Astrocyte (in vitro differentiated cells and primary cell): ENCODE measurements around the gene YJEFN3. TPM values are rescaled to one million over a fixed set of nuclear protein-coding genes. Genes with fewer than 3 reads are reported as not detected.
A peak's percentile ranks its signal among the peaks of the same experiment; 100 is the strongest.

Source experiments
- DNase-seq: peaks from one replicate; pipeline ENCODE4 v3.0.0-alpha.2; 2010; ENCODE audit warnings: low read depth
- FAIRE-seq: peaks from 2 replicates; lab custom pipeline; 2011; peaks lifted over from hg19 to GRCh38; lab: Jason Lieb, UNC
- H2AFZ ChIP-seq: 2 replicates; pipeline ENCODE4 v1.6.0; 2012; ENCODE audit warnings: low read depth, low read length, inconsistent platforms
- H3K27ac ChIP-seq: 2 replicates; pipeline ENCODE4 v1.5.1; 2011; ENCODE audit warnings: low read depth, low read length, inconsistent platforms
- H3K27me3 ChIP-seq: 2 replicates; pipeline ENCODE4 v1.6.0; 2011; ENCODE audit warnings: low read length, inconsistent platforms; ENCODE audit not compliant: insufficient read depth
- H3K36me3 ChIP-seq: 2 replicates; pipeline ENCODE4 v1.5.1; 2011; ENCODE audit warnings: low read length, inconsistent platforms; ENCODE audit not compliant: insufficient read depth
- H3K4me1 ChIP-seq: 2 replicates; pipeline ENCODE4 v1.5.1; 2011; ENCODE audit warnings: low read length, inconsistent platforms; ENCODE audit not compliant: insufficient read depth
- H3K4me2 ChIP-seq: 2 replicates; pipeline ENCODE4 v1.6.0; 2012; ENCODE audit warnings: low read length, inconsistent platforms
- H3K4me3 ChIP-seq: 2 replicates; pipeline ENCODE4 v1.5.1; 2011; ENCODE audit warnings: low read depth, mild to moderate bottlenecking, low read length, inconsistent platforms; ENCODE audit not compliant: insufficient read depth
- H3K79me2 ChIP-seq: 2 replicates; pipeline ENCODE4 v1.6.0; 2012; ENCODE audit warnings: mild to moderate bottlenecking, low read length, inconsistent platforms; ENCODE audit not compliant: insufficient read depth
- H3K9ac ChIP-seq: 2 replicates; pipeline ENCODE4 v1.6.0; 2012; ENCODE audit warnings: mild to moderate bottlenecking, low read length, inconsistent platforms
- H3K9me3 ChIP-seq: 2 replicates; pipeline ENCODE4 v1.5.1; 2012; ENCODE audit warnings: low read depth, mild to moderate bottlenecking, low read length, inconsistent platforms; ENCODE audit not compliant: insufficient read depth
- H4K20me1 ChIP-seq: 2 replicates; pipeline ENCODE4 v1.6.0; 2012; ENCODE audit warnings: low read length, inconsistent platforms; ENCODE audit not compliant: insufficient read depth
- H3K27ac Mint-ChIP-seq: one replicate; pipeline ENCODE4 v1.8.0; 2021; ENCODE audit warnings: mild to moderate bottlenecking, mixed read lengths; ENCODE audit not compliant: unreplicated experiment
- H3K27me3 Mint-ChIP-seq: one replicate; pipeline ENCODE4 v1.8.0; 2021; ENCODE audit warnings: low read depth, mixed read lengths; ENCODE audit not compliant: unreplicated experiment
- H3K36me3 Mint-ChIP-seq: one replicate; pipeline ENCODE4 v1.8.0; 2021; ENCODE audit warnings: low read depth, mixed read lengths; ENCODE audit not compliant: unreplicated experiment
- H3K4me1 Mint-ChIP-seq: one replicate; pipeline ENCODE4 v1.8.0; 2021; ENCODE audit warnings: low read depth, mixed read lengths; ENCODE audit not compliant: unreplicated experiment
- H3K4me3 Mint-ChIP-seq: one replicate; pipeline ENCODE4 v1.8.0; 2021; ENCODE audit warnings: mild to moderate bottlenecking, moderate library complexity, mixed read lengths; ENCODE audit not compliant: unreplicated experiment
- H3K9me3 Mint-ChIP-seq: one replicate; pipeline ENCODE4 v1.8.0; 2021; ENCODE audit warnings: mild to moderate bottlenecking, mixed read lengths; ENCODE audit not compliant: unreplicated experiment
- EZH2 ChIP-seq: IDR thresholded peaks from 2 replicates; pipeline ENCODE4 v1.6.1; 2012; ENCODE audit warnings: mild to moderate bottlenecking, low read length, inconsistent platforms; ENCODE audit not compliant: insufficient read depth
- total RNA-seq: library from RNA; stranded (reverse); gene quantifications from 2 replicates; pipeline ENCODE4 v1.2.1, GENCODE V29; 2021
- TF ChIP-seq, protein P1 (sequence below): IDR thresholded peaks from 2 replicates; pipeline ENCODE4 v1.5.1; 2011; ENCODE audit warnings: low read depth, mild to moderate bottlenecking, inconsistent platforms, low read length, moderate library complexity; ENCODE audit not compliant: insufficient read depth

The YJEFN3 gene
- total RNA-seq, 1 donor from 2014 or later, result 9.8 TPM

DNA sequence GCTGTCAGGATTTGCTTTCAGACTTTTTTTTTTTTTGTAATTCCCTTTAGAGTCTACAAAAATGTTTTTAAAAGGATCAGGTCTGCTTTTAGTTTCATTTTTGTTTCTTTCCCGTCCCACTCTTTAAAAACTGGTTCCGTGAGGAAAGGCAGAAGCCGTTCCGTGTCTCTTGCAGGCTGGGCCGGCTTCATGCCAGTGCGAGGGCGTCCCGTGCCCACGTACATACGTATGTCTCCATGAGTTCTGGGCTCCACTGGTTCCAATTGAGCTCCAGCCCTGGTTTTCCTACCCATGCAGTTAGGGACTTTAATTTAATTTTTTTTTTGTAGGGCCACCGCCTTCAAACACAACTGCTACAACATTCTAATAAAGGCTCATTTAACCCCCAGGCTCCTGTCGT lies 22.1 kb upstream of the YJEFN3 start:
- DNase-seq (no peak), FAIRE-seq (no peak)
- no peaks in the 10 kb centered on the region for H3K9me3 ChIP-seq
- H3K4me2 ChIP-seq, result no peak overlapping the region
- TF ChIP-seq, protein P1, sequence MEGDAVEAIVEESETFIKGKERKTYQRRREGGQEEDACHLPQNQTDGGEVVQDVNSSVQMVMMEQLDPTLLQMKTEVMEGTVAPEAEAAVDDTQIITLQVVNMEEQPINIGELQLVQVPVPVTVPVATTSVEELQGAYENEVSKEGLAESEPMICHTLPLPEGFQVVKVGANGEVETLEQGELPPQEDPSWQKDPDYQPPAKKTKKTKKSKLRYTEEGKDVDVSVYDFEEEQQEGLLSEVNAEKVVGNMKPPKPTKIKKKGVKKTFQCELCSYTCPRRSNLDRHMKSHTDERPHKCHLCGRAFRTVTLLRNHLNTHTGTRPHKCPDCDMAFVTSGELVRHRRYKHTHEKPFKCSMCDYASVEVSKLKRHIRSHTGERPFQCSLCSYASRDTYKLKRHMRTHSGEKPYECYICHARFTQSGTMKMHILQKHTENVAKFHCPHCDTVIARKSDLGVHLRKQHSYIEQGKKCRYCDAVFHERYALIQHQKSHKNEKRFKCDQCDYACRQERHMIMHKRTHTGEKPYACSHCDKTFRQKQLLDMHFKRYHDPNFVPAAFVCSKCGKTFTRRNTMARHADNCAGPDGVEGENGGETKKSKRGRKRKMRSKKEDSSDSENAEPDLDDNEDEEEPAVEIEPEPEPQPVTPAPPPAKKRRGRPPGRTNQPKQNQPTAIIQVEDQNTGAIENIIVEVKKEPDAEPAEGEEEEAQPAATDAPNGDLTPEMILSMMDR, result no peak
- no peak for TF ChIP-seq EZH2
- Mint-ChIP-seq H3K4me1 (no peaks in the 10 kb centered on the region), H3K9me3 (no peaks in the 10 kb centered on the region), H3K36me3 (peaks cover 19% of the 10 kb centered on the region), H3K4me3 (no peak overlapping the region), H3K27me3 (no peaks in the 10 kb centered on the region), H3K27ac (no peak overlapping the region)
- no peak overlapping the region for H3K4me3 ChIP-seq
- H3K27ac ChIP-seq, result no peak overlapping the region
- H3K79me2 ChIP-seq, result no peaks in the 10 kb centered on the region
- H4K20me1 ChIP-seq, result peaks cover 16% of the 10 kb centered on the region
- no peaks in the 10 kb centered on the region for H3K27me3 ChIP-seq
- H3K36me3 ChIP-seq, result peaks cover 24% of the 10 kb centered on the region
- H2AFZ ChIP-seq, result no peak overlapping the region
- no peaks in the 10 kb centered on the region for H3K4me1 ChIP-seq
- H3K9ac ChIP-seq, result no peak overlapping the region

DNA sequence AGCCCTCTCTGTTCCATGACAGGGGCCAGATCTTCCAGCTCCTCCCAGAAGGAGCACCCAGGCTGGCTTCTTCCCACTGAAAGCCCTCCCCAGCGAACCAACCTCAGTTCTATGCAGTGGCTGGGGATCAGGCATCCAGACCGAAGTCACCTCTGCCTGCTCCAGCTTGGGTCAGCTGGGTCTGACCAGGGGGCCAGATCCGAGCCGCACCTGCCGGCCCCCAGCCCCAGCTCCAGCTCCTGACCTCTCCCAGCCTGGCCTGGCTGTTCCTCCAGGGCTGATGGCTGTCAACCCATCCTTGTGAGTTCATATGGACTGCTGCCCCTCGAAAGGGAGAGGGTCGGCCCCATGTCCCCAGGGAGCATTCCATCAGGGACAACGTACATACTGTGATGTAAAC lies 21.4 kb upstream of the YJEFN3 start:
- no peak for FAIRE-seq
- H3K27ac Mint-ChIP-seq, result peak overlapping the region; percentile 69
- TF ChIP-seq EZH2, result no peak
- TF ChIP-seq, protein P1, result no peak

DNA sequence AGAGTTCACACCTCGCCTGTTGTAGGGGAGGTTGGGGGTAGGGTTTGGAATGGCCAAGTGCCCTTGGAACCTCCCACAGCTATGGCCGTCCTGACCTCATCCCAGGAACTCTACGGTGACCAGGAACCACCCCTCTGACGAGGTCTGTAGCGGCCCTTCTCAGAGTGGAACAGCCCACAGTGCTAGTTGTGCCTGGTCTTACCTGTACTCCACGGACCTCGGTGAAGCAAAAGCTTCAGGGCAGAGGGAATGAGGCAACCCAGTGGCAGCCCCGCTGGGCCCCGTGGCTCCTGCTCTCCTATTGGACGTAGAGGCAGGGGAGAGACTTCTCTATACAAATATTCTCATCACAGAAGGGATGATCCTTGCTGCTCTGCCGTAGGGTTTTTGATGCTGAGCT lies 20.5 kb upstream of the YJEFN3 start:
- no peak for TF ChIP-seq EZH2
- H3K27ac Mint-ChIP-seq, result no peak overlapping the region
- Histone ChIP-seq H3K4me1 (no peaks in the 10 kb centered on the region), H3K79me2 (no peaks in the 10 kb centered on the region), H3K9ac (no peak overlapping the region), H3K27me3 (no peaks in the 10 kb centered on the region), H4K20me1 (peaks cover 14% of the 10 kb centered on the region), H3K4me3 (no peak overlapping the region), H3K9me3 (no peaks in the 10 kb centered on the region), H2AFZ (no peak overlapping the region), H3K36me3 (peaks cover 16% of the 10 kb centered on the region), H3K27ac (no peak overlapping the region), H3K4me2 (no peak overlapping the region)
- H3K4me1 Mint-ChIP-seq, result no peaks in the 10 kb centered on the region
- DNase-seq (no peak), FAIRE-seq (no peak)
- H3K9me3 Mint-ChIP-seq, result peaks cover 3% of the 10 kb centered on the region
- H3K36me3 Mint-ChIP-seq, result peaks cover 14% of the 10 kb centered on the region
- no peak overlapping the region for H3K4me3 Mint-ChIP-seq
- H3K27me3 Mint-ChIP-seq, result no peaks in the 10 kb centered on the region

More for the DNA sequence above, 21.4 kb upstream of the YJEFN3 start:
- no peak overlapping the region for H3K4me2 ChIP-seq
- H3K4me3 ChIP-seq, result no peak overlapping the region
- H3K4me1 ChIP-seq, result no peaks in the 10 kb centered on the region
- H2AFZ ChIP-seq, result no peak overlapping the region
- H4K20me1 ChIP-seq, result peaks cover 16% of the 10 kb centered on the region
- H3K27me3 ChIP-seq, result no peaks in the 10 kb centered on the region
- Mint-ChIP-seq H3K9me3 (peaks cover 3% of the 10 kb centered on the region), H3K36me3 (peaks cover 18% of the 10 kb centered on the region), H3K4me1 (no peaks in the 10 kb centered on the region), H3K27me3 (no peaks in the 10 kb centered on the region), H3K4me3 (no peak overlapping the region)
- peaks cover 23% of the 10 kb centered on the region for H3K36me3 ChIP-seq
- DNase-seq, result no peak
- H3K9ac ChIP-seq, result no peak overlapping the region
- no peak overlapping the region for H3K27ac ChIP-seq
- H3K9me3 ChIP-seq, result no peaks in the 10 kb centered on the region
- no peaks in the 10 kb centered on the region for H3K79me2 ChIP-seq
